Pancreas (tissue), 10 donors: ENCODE results near the gene ADAM33. TPM values are rescaled to one million over a fixed set of nuclear protein-coding genes. Genes with fewer than 3 reads are reported as not detected.

ENCODE experiments used
- ATAC-seq, 4 donors: fragments of 200-7000 bp; cut with Tn5 transposase; one replicate each; pipeline versions ENCODE4 v1.8.0 to v1.9.1; 2020; ENCODE audit warnings: mild to moderate bottlenecking in 4 of 4, moderate library complexity in 4 of 4
- DNase-seq, 6 donors: peaks; one replicate each; pipeline ENCODE4 v3.0.0-alpha.2; 2020
- FAIRE-seq: peaks from 2 replicates; lab custom pipeline; 2012; peaks lifted over from hg19 to GRCh38; lab: Jason Lieb, UNC
- H3K27ac ChIP-seq, 4 donors: fragments of 200-600 bp; sonication (generic); 1 replicate in 3 of 4; 2 replicates in 1 of 4; pipeline versions ENCODE4 v1.5.0 to v1.8.0; 2020
- H3K27me3 ChIP-seq, 4 donors: fragments of 200-600 bp; one replicate each; pipeline ENCODE4 v1.8.0; 2021
- H3K36me3 ChIP-seq, 3 donors: fragments of 200-600 bp; sonication (generic) in 1 of 3; one replicate each; pipeline versions ENCODE4 v1.5.0 to v1.8.0; 2020 to 2021
- H3K4me1 ChIP-seq, 3 donors: fragments of 200-600 bp; one replicate each; pipeline ENCODE4 v1.8.0; 2021
- H3K4me3 ChIP-seq, 4 donors: fragments of 200-600 bp; sonication (generic) in 2 of 4; one replicate each; pipeline versions ENCODE4 v1.5.0 to v1.8.0; 2020 to 2021
- H3K9me3 ChIP-seq, 4 donors: fragments of 200-600 bp; one replicate each; pipeline ENCODE4 v1.8.0; 2021
- WGBS, 2 donors: extraction: QIAGEN DNeasy Blood & Tissue Kit; methylation state at CpG; one replicate each; pipeline ENCODE4 v1.1.7; 2013; 5-methylcytosine and 5-hydroxymethylcytosine counted together
- intact Hi-C, 3 donors: fragments of 100-400 bp; cut with DNase I; formaldehyde crosslinking; loops; one replicate each; pipeline versions ENCODE4 v1.11.1 to v1.14.2; 2022
- polyA plus RNA-seq, 2 donors: library from polyadenylated mRNA; stranded (reverse); fragments of 200-250 nt; gene quantifications; one replicate each; pipeline ENCODE4 v1.2.3, GENCODE V29; 2013
- total RNA-seq, 6 donors: library from RNA; stranded (reverse); fragmentation: NEBNext Ultra II Directional in 4 of 6; extraction: Animal tissue kit (Norgen Biotek cat#: 25700) in 4 of 6; gene quantifications; one replicate each; pipeline versions ENCODE4 v1.2.1 to v1.2.4, GENCODE V29; 2021 to 2023
- TF ChIP-seq, protein P1 (sequence below), 4 donors: fragments of 200-600 bp; sonication (generic) in 3 of 4; IDR thresholded peaks; one replicate each; pipeline versions ENCODE4 v1.5.0 to v1.8.0; 2021; ENCODE audit warnings: antibody characterized with exemption in 4 of 4
- donor health status: healthy with polysubstance abuse.
- donor health status: DM: no; HTN: no; CAD: no; lungs with moderate emphysema.
- donor health status: DM: no; HTN: no; CAD: no.
- donor health status: control.
- donor health status: control.
- donor health status: Bipolar disorder and iron deficiency.
- donor health status: DM: yes; HTN: yes; CAD: no.
- donor health status: DM: no; HTN: no; CAD: no.
- donor health status: DM: no; HTN: no; CAD: no.
- donor health status: DM: yes; HTN: yes; CAD: no.

ADAM33 gene
- total and polyA plus RNA-seq, 8 donors, result 0.67 to 20.9 (median 3.1) TPM

DNA sequence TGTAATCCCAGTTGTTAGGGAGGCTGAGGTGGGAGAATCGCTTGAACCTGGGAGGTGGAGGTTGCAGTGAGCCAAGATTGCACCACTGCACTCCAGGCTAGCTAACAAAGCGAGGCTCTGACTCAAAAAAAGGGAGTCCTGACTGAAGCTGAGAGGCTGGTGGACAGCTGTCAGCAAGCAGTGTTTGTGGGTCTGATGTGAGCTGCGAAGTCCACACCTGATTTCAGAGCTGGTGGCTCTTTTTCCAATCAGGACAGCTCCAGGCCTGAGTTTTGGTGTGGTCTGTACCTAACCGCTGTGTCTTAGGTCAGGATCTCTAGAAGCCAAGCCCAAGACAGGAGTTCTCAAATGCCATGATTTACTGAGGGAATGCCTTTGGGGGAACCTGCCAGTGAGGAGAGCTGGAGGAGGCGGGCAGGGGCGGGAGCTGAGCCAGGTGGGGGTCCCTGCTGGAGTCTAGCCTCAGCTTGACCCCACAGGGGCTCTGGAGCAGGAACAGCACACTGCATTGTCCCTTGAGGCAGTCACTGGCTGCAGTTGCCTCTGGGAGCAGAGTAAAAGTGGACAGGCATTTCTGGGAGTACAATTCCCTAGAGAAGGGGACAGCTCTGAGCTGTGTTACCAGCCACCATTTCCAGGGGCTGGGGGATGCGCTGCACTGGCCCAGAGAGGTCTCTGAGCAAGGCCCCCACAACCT, 23.6 kb downstream of the ADAM33 start:
- Histone ChIP-seq H3K9me3 (no peaks in the 10 kb centered on the region), H3K27me3 (no peaks in the 10 kb centered on the region), H3K36me3 (no peaks in the 10 kb centered on the region), H3K4me3 (no peak overlapping the region), H3K27ac (no peak overlapping the region), H3K4me1 (no peaks in the 10 kb centered on the region)
- TF ChIP-seq, protein P1, sequence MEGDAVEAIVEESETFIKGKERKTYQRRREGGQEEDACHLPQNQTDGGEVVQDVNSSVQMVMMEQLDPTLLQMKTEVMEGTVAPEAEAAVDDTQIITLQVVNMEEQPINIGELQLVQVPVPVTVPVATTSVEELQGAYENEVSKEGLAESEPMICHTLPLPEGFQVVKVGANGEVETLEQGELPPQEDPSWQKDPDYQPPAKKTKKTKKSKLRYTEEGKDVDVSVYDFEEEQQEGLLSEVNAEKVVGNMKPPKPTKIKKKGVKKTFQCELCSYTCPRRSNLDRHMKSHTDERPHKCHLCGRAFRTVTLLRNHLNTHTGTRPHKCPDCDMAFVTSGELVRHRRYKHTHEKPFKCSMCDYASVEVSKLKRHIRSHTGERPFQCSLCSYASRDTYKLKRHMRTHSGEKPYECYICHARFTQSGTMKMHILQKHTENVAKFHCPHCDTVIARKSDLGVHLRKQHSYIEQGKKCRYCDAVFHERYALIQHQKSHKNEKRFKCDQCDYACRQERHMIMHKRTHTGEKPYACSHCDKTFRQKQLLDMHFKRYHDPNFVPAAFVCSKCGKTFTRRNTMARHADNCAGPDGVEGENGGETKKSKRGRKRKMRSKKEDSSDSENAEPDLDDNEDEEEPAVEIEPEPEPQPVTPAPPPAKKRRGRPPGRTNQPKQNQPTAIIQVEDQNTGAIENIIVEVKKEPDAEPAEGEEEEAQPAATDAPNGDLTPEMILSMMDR (IDR thresholded peaks at IDR 0.05), result no peak
- intact Hi-C loops, result no loop called here
- FAIRE-seq, result no peak
- DNase-seq, result no peak
- 88 to 89% methylated on average over 7 of the region's 7 CpGs for WGBS, 2 donors
- ATAC-seq, result no peak

DNA sequence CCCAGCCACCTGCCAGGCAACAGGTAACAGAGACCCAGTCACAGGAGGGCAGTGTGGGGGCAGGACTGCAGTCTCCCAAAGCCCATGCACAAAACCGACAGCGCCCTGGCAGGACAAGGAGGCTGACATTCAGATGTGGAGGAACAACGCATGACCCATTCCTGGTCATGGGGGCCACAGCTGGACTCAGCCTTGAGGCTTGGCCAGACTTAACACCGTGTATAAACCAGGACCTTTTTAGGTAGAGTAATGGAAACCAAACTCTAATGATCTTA, 26.7 kb downstream of the ADAM33 start:
- Histone ChIP-seq H3K4me1 (peaks cover 0 to 16% (median 10%) of the 10 kb centered on the region in 3 donors), H3K27me3 (no peaks in the 10 kb centered on the region), H3K27ac (no peak overlapping the region), H3K9me3 (no peaks in the 10 kb centered on the region), H3K4me3 (no peak overlapping the region), H3K36me3 (no peaks in the 10 kb centered on the region)
- intact Hi-C loops, result no loop called here
- DNase-seq (peak in 1 of 6 donors; percentile 45), ATAC-seq (no peak), FAIRE-seq (no peak)
- TF ChIP-seq, protein P1 (IDR thresholded peaks at IDR 0.05), result no peak
- WGBS, 2 donors, result 70 to 87% methylated on average over 4 of the region's 4 CpGs

DNA sequence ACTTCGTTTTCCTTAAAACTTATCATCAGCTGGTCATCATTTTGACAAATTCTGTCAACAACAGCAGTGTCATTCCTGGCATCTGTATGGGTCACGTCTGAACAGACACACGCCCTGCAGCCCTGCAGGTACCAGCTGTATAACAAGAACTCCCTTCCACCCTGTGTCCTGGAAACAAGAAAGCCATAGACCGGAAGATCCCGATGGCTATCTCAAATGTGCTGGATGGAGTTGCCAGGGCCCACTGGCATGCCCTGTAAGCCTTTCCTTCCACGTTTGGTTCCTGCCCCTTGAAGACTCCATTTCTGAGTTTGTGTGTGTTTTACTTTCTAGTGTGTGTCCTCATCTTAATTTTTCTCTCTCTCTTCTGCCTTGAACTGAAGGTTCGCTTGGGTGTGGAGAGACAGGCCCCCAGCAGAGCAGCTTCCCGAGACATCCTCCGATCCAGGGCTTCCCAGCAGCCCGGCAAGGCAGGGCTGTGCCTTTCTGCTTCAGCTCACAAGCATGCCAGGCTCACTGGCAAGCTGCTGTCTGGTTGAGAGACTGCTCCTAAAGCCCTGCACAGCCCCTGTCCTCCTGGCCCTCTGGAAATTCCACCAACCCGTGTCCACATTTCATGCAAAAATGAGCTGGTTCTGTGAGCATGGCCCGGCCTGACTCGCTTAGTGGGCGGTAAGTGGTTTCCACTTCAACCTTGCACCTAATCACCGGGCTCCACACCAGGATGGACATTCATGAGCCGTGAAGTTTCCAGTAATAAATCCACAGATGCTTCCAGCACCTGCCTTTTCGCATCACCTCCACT, 27.3 kb downstream of the ADAM33 start:
- H3K9me3 ChIP-seq, result no peaks in the 10 kb centered on the region
- no peak overlapping the region for H3K27ac ChIP-seq
- no peak overlapping the region for H3K4me3 ChIP-seq
- TF ChIP-seq, protein P1 (IDR thresholded peaks at IDR 0.05), result no peak
- H3K4me1 ChIP-seq, result peaks cover 0 to 16% (median 10%) of the 10 kb centered on the region in 3 donors
- H3K27me3 ChIP-seq, result no peaks in the 10 kb centered on the region
- ATAC-seq (no peak), FAIRE-seq (no peak), DNase-seq (peak in 1 of 6 donors; percentile 46)
- intact Hi-C loops, result no loop called here
- WGBS, 2 donors, result 82 to 86% methylated on average over 17 of the region's 17 CpGs
- peaks cover 0 to under 1% (median 0%) of the 10 kb centered on the region in 3 donors for H3K36me3 ChIP-seq

DNA sequence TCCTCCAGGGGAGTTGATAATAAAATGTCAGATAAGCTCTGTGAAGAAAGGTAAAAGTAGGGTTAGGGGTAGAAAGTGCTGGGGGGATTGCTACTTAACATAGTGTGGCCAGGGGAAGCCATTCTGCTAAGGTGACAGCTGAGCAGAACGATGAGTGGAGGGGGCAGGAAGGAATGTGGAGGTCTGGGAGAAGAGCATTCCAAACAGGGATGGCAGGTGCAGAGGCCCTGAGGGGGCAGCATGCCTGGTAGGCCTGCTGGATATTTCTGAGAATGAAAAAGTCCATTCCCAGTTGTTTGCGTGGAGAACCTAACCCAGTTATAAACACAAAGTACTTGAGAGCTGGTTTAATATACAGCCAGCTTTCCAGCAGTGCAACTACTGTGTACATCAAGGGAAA, 27.9 kb downstream of the ADAM33 start:
- FAIRE-seq (no peak), ATAC-seq (no peak), DNase-seq (no peak)
- Histone ChIP-seq H3K27ac (no peak overlapping the region), H3K9me3 (no peaks in the 10 kb centered on the region), H3K36me3 (peaks cover 0 to 6% (median 0%) of the 10 kb centered on the region in 3 donors), H3K4me1 (peaks cover 0 to 16% (median 10%) of the 10 kb centered on the region in 3 donors), H3K4me3 (no peak overlapping the region), H3K27me3 (no peaks in the 10 kb centered on the region)
- intact Hi-C loops, result no loop called here
- TF ChIP-seq, protein P1 (IDR thresholded peaks at IDR 0.05), result no peak
- WGBS, 2 donors, result 67 to 77% methylated on average over 2 of the region's 2 CpGs
